PC-3 (cell line): Measurements from ENCODE around the gene H2AZ2. TPM values are rescaled to one million over a fixed set of nuclear protein-coding genes. Genes with fewer than 3 reads are reported as not detected.

ENCODE experiments used
- ATAC-seq: fragments of 200-7000 bp; cut with Tn5 transposase; 2 replicates; pipeline ENCODE4 v1.9.1; 2020; ENCODE audit warnings: mild to moderate bottlenecking, moderate library complexity
- BruUV-seq: library from RNA; stranded (reverse); fragments of 400-500 nt; replicated peaks from 2 replicates; lab custom pipeline; 2021; lab: Mats Ljungman, UMichigan
- CTCF ChIA-PET: fragments of 300-600 bp; sonication (Branson Sonifier 250); formaldehyde crosslinking; loops from one replicate; lab custom pipeline; 2022; ENCODE audit warnings: antibody characterized with exemption; lab: Charles Lee
- POLR2A ChIA-PET: fragments of 300-600 bp; sonication (Branson Sonifier 250); formaldehyde crosslinking; loops from one replicate; lab custom pipeline; 2022; ENCODE audit warnings: antibody characterized with exemption; ENCODE audit not compliant: unreplicated experiment; lab: Charles Lee
- DNase-seq: peaks from one replicate; pipeline ENCODE4 v3.0.0-alpha.2; 2015
- H2AFZ ChIP-seq: fragments of 300-600 bp; sonication (generic); 2 replicates; pipeline ENCODE4 v1.6.0; 2016; ENCODE audit warnings: antibody characterized with exemption, low read length
- H3F3A ChIP-seq: fragments of 300-600 bp; sonication (generic); one replicate; pipeline ENCODE4 v1.6.0; 2017; ENCODE audit warnings: antibody characterized with exemption, low read length, control low read depth, mild to moderate bottlenecking; ENCODE audit not compliant: unreplicated experiment
- H3K27ac ChIP-seq: fragments of 300-600 bp; sonication (generic); 2 replicates; pipeline ENCODE4 v1.5.1; 2016; ENCODE audit warnings: mild to moderate bottlenecking, low read length
- H3K27me3 ChIP-seq: fragments of 300-600 bp; sonication (generic); 2 replicates; pipeline ENCODE4 v1.6.1; 2016; ENCODE audit warnings: low read length, mixed read lengths
- H3K36me3 ChIP-seq: fragments of 300-600 bp; sonication (generic); 2 replicates; pipeline ENCODE4 v1.6.1; 2016; ENCODE audit warnings: low read depth, mixed run types, low read length, mixed read lengths
- H3K4me1 ChIP-seq: fragments of 300-600 bp; sonication (generic); 2 replicates; pipeline ENCODE4 v1.5.1; 2016; ENCODE audit warnings: low read length; ENCODE audit not compliant: insufficient read depth
- H3K4me2 ChIP-seq: fragments of 300-600 bp; sonication (generic); 2 replicates; pipeline ENCODE4 v1.6.0; 2016; ENCODE audit warnings: low read length
- H3K4me3 ChIP-seq: fragments of 300-600 bp; sonication (generic); 2 replicates; pipeline ENCODE4 v1.5.1; 2016; ENCODE audit warnings: mild to moderate bottlenecking, low read length, mixed read lengths
- H3K79me2 ChIP-seq: fragments of 300-600 bp; sonication (generic); 2 replicates; pipeline ENCODE4 v1.6.1; 2017; ENCODE audit warnings: low read length, mixed read lengths
- H3K9ac ChIP-seq: fragments of 300-600 bp; sonication (generic); 2 replicates; pipeline ENCODE4 v1.6.0; 2016; ENCODE audit warnings: mild to moderate bottlenecking, low read length
- H3K9me2 ChIP-seq: fragments of 300-600 bp; sonication (generic); replicated peaks from 2 replicates; pipeline ENCODE4 v1.6.1; 2016; ENCODE audit warnings: mixed run types, low read length, mixed read lengths
- H3K9me3 ChIP-seq: fragments of 300-600 bp; sonication (generic); 2 replicates; pipeline ENCODE4 v1.6.1; 2016; ENCODE audit warnings: low read length, mixed read lengths
- H4K20me1 ChIP-seq: fragments of 300-600 bp; sonication (generic); 2 replicates; pipeline ENCODE4 v1.6.1; 2016; ENCODE audit warnings: low read length, mixed read lengths
- EZH2 ChIP-seq: fragments of 300-600 bp; sonication (generic); IDR thresholded peaks from one replicate; pipeline ENCODE4 v1.6.1; 2017; ENCODE audit warnings: antibody characterized with exemption, mild to moderate bottlenecking, low read length; ENCODE audit not compliant: unreplicated experiment
- EZH2phosphoT487 ChIP-seq: fragments of 300-600 bp; sonication (generic); IDR thresholded peaks from 2 replicates; pipeline ENCODE4 v1.6.1; 2018; ENCODE audit warnings: mild to moderate bottlenecking, antibody characterized with exemption, low read length, borderline replicate concordance
- intact Hi-C: fragments of 100-400 bp; cut with micrococcal nuclease; formaldehyde crosslinking; loops from 2 replicates; pipeline ENCODE4 v1.9.0; 2023
- total RNA-seq: library from RNA; depleted of rRNA; stranded (reverse); fragments of >200 nt; gene quantifications from 2 replicates; pipeline ENCODE4 v1.2.3, GENCODE V29; 2014; rRNA removed
- TF ChIP-seq, protein P1 (sequence below): fragments of 300-600 bp; sonication (generic); conservative IDR thresholded peaks from 2 replicates; pipeline ENCODE4 v1.5.1; 2017; ENCODE audit warnings: antibody characterized with exemption, low read depth, mild to moderate bottlenecking, low read length

The H2AZ2 gene
- total RNA-seq, 1 experiment from 2014 or later, result 376 TPM

DNA sequence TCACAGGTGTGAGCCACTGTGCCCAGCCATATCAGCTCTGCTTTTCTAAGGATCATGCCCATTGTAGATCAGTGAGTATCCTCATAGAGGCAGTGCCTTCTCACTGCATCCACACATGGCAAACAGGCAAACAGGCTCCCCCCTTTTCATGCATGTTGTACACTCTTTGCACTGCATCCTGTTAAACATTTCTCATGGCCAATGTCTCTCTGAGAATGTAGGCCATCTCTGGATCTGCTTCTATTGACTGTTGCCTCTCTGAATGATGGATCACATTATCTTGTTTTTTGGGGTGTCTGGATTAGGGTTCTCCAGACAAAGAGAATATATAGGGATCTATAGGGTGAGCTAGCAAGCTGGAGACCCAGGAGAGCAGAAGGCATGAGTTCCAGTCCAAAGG is 64.5 kb downstream of the H2AZ2 start:
- H3K9me2 ChIP-seq, result no peaks in the 10 kb centered on the region
- no peaks in the 10 kb centered on the region for H3F3A ChIP-seq
- no peak overlapping the region for H3K27ac ChIP-seq
- TF ChIP-seq EZH2phosphoT487 (no peak), EZH2 (no peak)
- TF ChIP-seq, protein P1, sequence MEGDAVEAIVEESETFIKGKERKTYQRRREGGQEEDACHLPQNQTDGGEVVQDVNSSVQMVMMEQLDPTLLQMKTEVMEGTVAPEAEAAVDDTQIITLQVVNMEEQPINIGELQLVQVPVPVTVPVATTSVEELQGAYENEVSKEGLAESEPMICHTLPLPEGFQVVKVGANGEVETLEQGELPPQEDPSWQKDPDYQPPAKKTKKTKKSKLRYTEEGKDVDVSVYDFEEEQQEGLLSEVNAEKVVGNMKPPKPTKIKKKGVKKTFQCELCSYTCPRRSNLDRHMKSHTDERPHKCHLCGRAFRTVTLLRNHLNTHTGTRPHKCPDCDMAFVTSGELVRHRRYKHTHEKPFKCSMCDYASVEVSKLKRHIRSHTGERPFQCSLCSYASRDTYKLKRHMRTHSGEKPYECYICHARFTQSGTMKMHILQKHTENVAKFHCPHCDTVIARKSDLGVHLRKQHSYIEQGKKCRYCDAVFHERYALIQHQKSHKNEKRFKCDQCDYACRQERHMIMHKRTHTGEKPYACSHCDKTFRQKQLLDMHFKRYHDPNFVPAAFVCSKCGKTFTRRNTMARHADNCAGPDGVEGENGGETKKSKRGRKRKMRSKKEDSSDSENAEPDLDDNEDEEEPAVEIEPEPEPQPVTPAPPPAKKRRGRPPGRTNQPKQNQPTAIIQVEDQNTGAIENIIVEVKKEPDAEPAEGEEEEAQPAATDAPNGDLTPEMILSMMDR, result no peak
- no peaks in the 10 kb centered on the region for H3K36me3 ChIP-seq
- H3K4me1 ChIP-seq, result no peaks in the 10 kb centered on the region
- H3K79me2 ChIP-seq, result no peaks in the 10 kb centered on the region
- H3K4me3 ChIP-seq, result no peak overlapping the region
- CTCF ChIA-PET, result no interaction called here
- H2AFZ ChIP-seq, result no peak overlapping the region
- no peaks in the 10 kb centered on the region for H3K9me3 ChIP-seq
- POLR2A ChIA-PET, result no interaction called here
- H4K20me1 ChIP-seq, result no peaks in the 10 kb centered on the region
- DNase-seq (no peak), ATAC-seq (no peak)
- no TSS peak for BruUV-seq
- H3K4me2 ChIP-seq, result no peak overlapping the region
- no peaks in the 10 kb centered on the region for H3K27me3 ChIP-seq
- intact Hi-C loops, result no loop called here
- H3K9ac ChIP-seq, result no peak overlapping the region

DNA sequence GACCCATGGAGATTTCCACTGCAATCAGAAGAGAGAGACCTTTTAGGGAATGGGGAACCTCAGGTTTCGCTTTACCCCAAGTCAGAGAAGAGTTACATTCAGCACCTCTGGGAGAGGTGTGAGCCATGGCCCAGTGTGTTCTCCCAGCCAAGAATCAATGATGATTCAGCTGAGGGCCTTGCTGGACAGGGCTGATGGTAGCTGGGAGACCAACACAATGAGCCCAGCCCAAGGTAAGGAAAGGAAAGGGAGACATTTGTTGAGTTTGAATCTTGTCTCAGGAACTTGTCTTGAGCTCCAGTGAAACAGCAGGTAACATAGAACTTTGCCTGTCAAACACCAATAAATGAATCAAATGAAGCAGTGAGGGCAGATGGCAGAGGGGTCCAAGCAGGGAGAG is 65.4 kb downstream of the H2AZ2 start:
- no peaks in the 10 kb centered on the region for H4K20me1 ChIP-seq
- intact Hi-C loops, result no loop called here
- no peaks in the 10 kb centered on the region for H3K9me2 ChIP-seq
- H3K9ac ChIP-seq, result no peak overlapping the region
- H3K27me3 ChIP-seq, result no peaks in the 10 kb centered on the region
- H3K79me2 ChIP-seq, result no peaks in the 10 kb centered on the region
- H3K36me3 ChIP-seq, result no peaks in the 10 kb centered on the region
- H3K4me2 ChIP-seq, result no peak overlapping the region
- DNase-seq, result no peak
- H3K4me3 ChIP-seq, result no peak overlapping the region
- no peaks in the 10 kb centered on the region for H3K9me3 ChIP-seq
- H3K4me1 ChIP-seq, result no peaks in the 10 kb centered on the region
- BruUV-seq, result no TSS peak
- no peak overlapping the region for H2AFZ ChIP-seq
- ATAC-seq, result peak; percentile 24; the same call in 1 of the 2 replicates
- H3F3A ChIP-seq, result no peaks in the 10 kb centered on the region
- CTCF ChIA-PET, result no interaction called here
- POLR2A ChIA-PET, result no interaction called here
- TF ChIP-seq, protein P1, result no peak
- no peak for TF ChIP-seq EZH2
- no peak for TF ChIP-seq EZH2phosphoT487
- H3K27ac ChIP-seq, result no peak overlapping the region

Other genes with a start within 250 kb of the H2AZ2 start
- 66.2 and 67.2 TPM in 2 replicates for gene OGDH, start 241.5 kb downstream of the H2AZ2 start, total RNA-seq
- gene ZMIZ2, start 99.2 kb downstream of the H2AZ2 start, total RNA-seq, result 18.3 and 26.6 TPM in 2 replicates
- 3,201 and 4,136 TPM in 2 replicates for gene PPIA, start 51.4 kb downstream of the H2AZ2 start, total RNA-seq
- 8.9 and 14.6 TPM in 2 replicates for gene PURB, start 37.4 kb upstream of the H2AZ2 start, total RNA-seq
- gene MYO1G, start 130.9 kb upstream of the H2AZ2 start, total RNA-seq, result 0.11 and 0.17 TPM in 2 replicates
- gene CCM2, start 152.1 kb upstream of the H2AZ2 start, total RNA-seq, result 56.6 and 61.5 TPM in 2 replicates
- 0.12 and 0.26 TPM in 2 replicates for gene NACAD, start 240.9 kb upstream of the H2AZ2 start, total RNA-seq